Coronary artery (tissue), 2 donors: ENCODE measurements around the gene ALKBH6.
"Not testable (repeated sequence)": the region's sequence is repeated elsewhere in the genome, so short reads cannot be mapped to it uniquely, and the experiment has no call there.

Source experiments
- DNase-seq: peaks from one replicate; pipeline ENCODE4 v3.0.0-alpha.2; 2017; ENCODE audit warnings: low spot score
- H3K27ac ChIP-seq, 2 donors: fragments of 200-600 bp; sonication (generic); one replicate each; pipeline ENCODE4 v1.5.1; 2016 to 2019
- H3K4me3 ChIP-seq: fragments of 200-600 bp; sonication (generic); 2 replicates; pipeline ENCODE4 v1.5.1; 2016; ENCODE audit warnings: mild to moderate bottlenecking, moderate library complexity
- CTCF ChIP-seq: fragments of 200-600 bp; sonication (generic); IDR thresholded peaks from one replicate; pipeline ENCODE4 v1.5.1; 2019; ENCODE audit warnings: antibody characterized with exemption

ALKBH6 gene

DNA sequence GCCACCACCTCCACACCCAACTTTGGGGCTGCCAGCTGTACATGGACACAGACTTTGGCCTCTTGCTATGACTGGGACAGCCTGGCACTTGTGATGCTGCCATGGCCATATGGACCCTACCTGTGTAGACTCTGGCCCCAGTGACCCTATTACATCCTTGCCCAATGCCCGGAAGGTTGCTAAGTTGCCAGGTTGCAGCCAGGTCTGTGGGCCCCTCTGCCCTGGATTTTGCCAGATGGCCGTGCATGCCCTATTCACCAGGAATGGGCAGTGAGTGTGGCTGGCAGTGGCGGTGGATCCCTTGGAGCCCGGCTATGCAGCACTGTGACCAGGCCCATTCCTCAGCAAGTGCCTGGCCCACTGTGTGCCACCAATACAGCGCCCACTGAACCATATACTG lies 27.9 kb downstream of the ALKBH6 start:
- no peak for TF ChIP-seq CTCF
- no peak overlapping the region for H3K27ac ChIP-seq
- no peak for DNase-seq
- no peak overlapping the region for H3K4me3 ChIP-seq

DNA sequence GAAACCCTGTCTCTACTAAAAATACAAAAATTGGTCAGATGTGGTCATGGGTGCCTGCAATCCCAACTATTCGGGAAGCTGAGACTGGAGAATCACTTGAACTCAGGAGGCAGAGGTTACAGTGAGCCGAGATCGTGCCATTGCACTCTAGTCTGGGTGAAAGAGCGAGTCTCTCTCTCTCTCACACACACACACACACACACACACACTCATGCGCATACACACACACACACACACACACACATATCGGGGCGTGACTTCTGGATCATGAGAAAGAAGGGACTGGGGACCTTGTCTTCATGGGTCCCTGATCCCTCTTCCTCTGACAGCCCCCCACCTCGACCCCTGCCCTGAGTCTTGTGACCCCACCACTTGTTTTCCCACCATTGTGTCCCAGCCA lies 30.8 kb downstream of the ALKBH6 start:
- no peak overlapping the region for H3K4me3 ChIP-seq
- TF ChIP-seq CTCF = no peak
- H3K27ac ChIP-seq = no peak overlapping the region
- no peak for DNase-seq

DNA sequence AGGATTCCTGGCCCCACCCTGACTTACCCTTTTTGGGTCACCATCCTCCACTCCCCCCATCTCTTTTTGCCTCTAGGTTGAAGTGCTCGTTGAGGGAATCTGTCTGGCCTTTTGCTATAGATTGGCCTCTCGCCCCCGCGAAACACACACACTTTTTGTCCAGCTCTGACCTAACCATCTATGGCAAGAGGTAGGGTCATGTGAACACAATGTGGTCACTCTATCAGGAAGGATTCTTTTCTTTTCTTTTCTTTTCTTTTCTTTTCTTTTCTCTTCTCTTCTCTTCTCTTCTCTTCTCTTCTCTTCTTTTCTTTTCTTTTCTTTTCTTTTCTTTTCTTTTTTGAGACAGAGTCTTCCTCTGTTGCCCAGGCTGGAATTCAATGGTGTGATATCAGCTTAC lies 33.0 kb downstream of the ALKBH6 start:
- not testable (repeated sequence) for DNase-seq, H3K4me3 ChIP-seq, H3K27ac ChIP-seq

GRCh38 chr19:35978832-35979365 lies 35.1 kb downstream of the ALKBH6 start:
- TF ChIP-seq CTCF = no peak
- Histone ChIP-seq H3K4me3 (no peak overlapping the region), H3K27ac (no peak overlapping the region)
- no peak for DNase-seq

GRCh38 chr19:35978271-35978670 lies 35.7 kb downstream of the ALKBH6 start:
- Histone ChIP-seq H3K4me3 (no peak overlapping the region), H3K27ac (no peak overlapping the region)
- DNase-seq = no peak
- no peak for TF ChIP-seq CTCF

- H3K4me3 ChIP-seq = no peak overlapping the region
- no peak for TF ChIP-seq CTCF
- no peak for DNase-seq
- H3K27ac ChIP-seq = no peak overlapping the region
These were observed 36.4 kb downstream of the ALKBH6 start for GRCh38 chr19:35977446-35978222.

DNA sequence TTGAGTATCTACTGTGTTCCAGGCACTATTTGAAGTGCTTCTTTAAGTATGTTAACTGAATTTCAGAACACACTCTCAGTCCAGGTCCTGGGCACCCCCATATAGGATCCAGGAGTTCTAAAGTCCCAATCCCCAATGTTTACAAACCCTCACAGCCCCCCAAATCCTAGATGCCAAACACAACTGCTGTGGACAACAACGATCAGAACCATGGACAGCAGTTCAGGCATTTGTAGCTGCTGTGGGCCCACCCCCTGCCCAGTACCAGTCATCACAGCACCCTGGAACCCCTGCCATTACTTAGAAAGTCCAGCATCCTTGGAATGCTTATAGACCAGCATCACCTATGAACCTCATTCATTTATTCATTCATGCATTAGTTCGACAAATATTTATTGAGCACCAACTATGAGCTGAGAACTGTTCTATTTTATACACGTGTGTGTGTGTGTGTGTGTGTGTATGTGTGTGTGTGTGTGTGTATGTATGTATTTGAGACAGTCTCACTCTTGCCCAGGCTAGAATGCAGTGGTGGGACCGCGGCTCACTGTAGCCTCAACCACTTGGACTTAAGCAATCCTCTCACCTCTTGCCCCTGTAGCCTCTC lies 38.3 kb downstream of the ALKBH6 start:
- Histone ChIP-seq H3K27ac (no peak overlapping the region), H3K4me3 (no peak overlapping the region)
- DNase-seq = no peak
- no peak for TF ChIP-seq CTCF
